HepG2 (cell line): ENCODE measurements around the gene STUB1. TPM values are rescaled to one million over a fixed set of nuclear protein-coding genes. Genes with fewer than 3 reads are reported as not detected.
A peak's percentile ranks its signal among the peaks of the same experiment; 100 is the strongest.

Source experiments
- DNMT3B ChIP-seq: conservative IDR thresholded peaks from 2 replicates; pipeline ENCODE4 v1.6.1; 2016; ENCODE audit warnings: missing biosample characterization, control low read depth
- ELK4 ChIP-seq: sonication (generic); formaldehyde crosslinking; IDR thresholded peaks from 2 replicates; pipeline ENCODE4 v1.9.0; 2021; ENCODE audit warnings: missing genetic modification reagents, borderline replicate concordance
- FOXJ3 ChIP-seq: sonication (generic); formaldehyde crosslinking; IDR thresholded peaks from 2 replicates; pipeline ENCODE4 v1.4.0; 2020; ENCODE audit warnings: missing genetic modification reagents, mild to moderate bottlenecking, borderline replicate concordance
- HNF4A ChIP-seq: sonication (generic); formaldehyde crosslinking; IDR thresholded peaks from 2 replicates; pipeline ENCODE4 v1.4.0; 2020; ENCODE audit warnings: missing genetic modification reagents
- LCORL ChIP-seq, 2 experiments: fragments of 450-650 bp in 1 of 2; sonication (generic) in 1 of 2; formaldehyde crosslinking in 1 of 2; IDR thresholded peaks; 2 replicates each; pipeline versions ENCODE4 v1.5.0 to v1.6.1; 2017 to 2020; ENCODE audit warnings: antibody characterized with exemption in 1 of 2, missing genetic modification reagents in 1 of 2
- MIXL1 ChIP-seq: IDR thresholded peaks from 2 replicates; pipeline ENCODE4 v1.6.1; 2016
- NPAS2 ChIP-seq: sonication (generic); formaldehyde crosslinking; IDR thresholded peaks from 2 replicates; pipeline ENCODE4 v1.8.0; 2022; ENCODE audit warnings: mild to moderate bottlenecking, missing genetic modification reagents, borderline replicate concordance
- NR2F6 ChIP-seq, 2 experiments: IDR thresholded peaks; 2 replicates each; pipeline ENCODE4 v1.6.1; 2016; ENCODE audit warnings: antibody characterized with exemption in 1 of 2, mild to moderate bottlenecking in 1 of 2
- PAF1 ChIP-seq: IDR thresholded peaks from 2 replicates; pipeline ENCODE4 v1.6.1; 2016; ENCODE audit warnings: missing genetic modification reagents, missing compliant biosample characterization
- PRDM15 ChIP-seq: sonication (generic); formaldehyde crosslinking; IDR thresholded peaks from 2 replicates; pipeline ENCODE4 v1.4.0; 2020; ENCODE audit warnings: missing genetic modification reagents
- SRSF9 ChIP-seq: fragments of 200-400 bp; formaldehyde crosslinking; IDR thresholded peaks from 2 replicates; pipeline ENCODE4 v1.6.1; 2018; ENCODE audit warnings: borderline replicate concordance, mild to moderate bottlenecking, low read depth, low read length; ENCODE audit not compliant: insufficient read depth, poor library complexity, severe bottlenecking
- ZFP1 ChIP-seq: IDR thresholded peaks from 2 replicates; pipeline ENCODE4 v1.6.1; 2016
- ZNF121 ChIP-seq: sonication (generic); formaldehyde crosslinking; IDR thresholded peaks from 2 replicates; pipeline ENCODE4 v1.5.0; 2020; ENCODE audit warnings: mild to moderate bottlenecking, missing genetic modification reagents
- ZNF562 ChIP-seq: sonication (generic); formaldehyde crosslinking; IDR thresholded peaks from 2 replicates; pipeline ENCODE4 v1.8.0; 2022; ENCODE audit warnings: missing genetic modification reagents, borderline replicate concordance
- ZNF609 ChIP-seq: sonication (generic); formaldehyde crosslinking; IDR thresholded peaks from 2 replicates; pipeline ENCODE4 v1.4.0; 2020; ENCODE audit warnings: mild to moderate bottlenecking, missing genetic modification reagents, borderline replicate concordance
- ZSCAN5A ChIP-seq: sonication (generic); formaldehyde crosslinking; IDR thresholded peaks from 2 replicates; pipeline ENCODE4 v1.8.0; 2022; ENCODE audit warnings: mild to moderate bottlenecking, missing genetic modification reagents, borderline replicate concordance
- ZZZ3 ChIP-seq: sonication (generic); formaldehyde crosslinking; IDR thresholded peaks from 2 replicates; pipeline ENCODE4 v1.4.0; 2020; ENCODE audit warnings: missing genetic modification reagents, mild to moderate bottlenecking, borderline replicate concordance
- polyA plus RNA-seq, 8 experiments: library from polyadenylated mRNA; depleted of rRNA in 3 of 8; stranded (reverse) in 7 of 8; unstranded in 1 of 8; fragments of >200 nt; fragmentation: Illumina TruSeq in 4 of 8; extraction: Trizol in 4 of 8; gene quantifications; 2 replicates each; pipeline versions ENCODE4 v1.2.1 to v1.2.3, GENCODE V29; 2011 to 2016; ENCODE audit warnings: low read depth in 4 of 8, missing spikeins in 1 of 8, mixed read lengths in 1 of 8; ENCODE audit not compliant: insufficient read depth in 1 of 8
- total RNA-seq, 5 experiments: library from RNA; depleted of rRNA; stranded (reverse); fragments of >200 nt; fragmentation: Illumina TruSeq; extraction: Trizol; gene quantifications; 2 replicates each; pipeline ENCODE4 v1.2.3, GENCODE V29; 2016; ENCODE audit warnings: low read depth in 1 of 5

STUB1 gene
- total and polyA plus RNA-seq, 2 of the 13 experiments (the other 11 are each of a cell fraction or from before 2014, with no cell fraction given) = 52.9 to 78.2 TPM

- no peak for TF ChIP-seq PAF1 (CRISPR knock-in tag)
- no peak for TF ChIP-seq ZNF121 (CRISPR knock-in tag)
- no peak for TF ChIP-seq ZNF609 (CRISPR knock-in tag)
- no peak for TF ChIP-seq FOXJ3
- peak; percentile 30; the same call in 1 of the 2 replicates for TF ChIP-seq MIXL1 (CRISPR knock-in tag)
- no peak for TF ChIP-seq ZZZ3 (CRISPR knock-in tag)
- no peak for TF ChIP-seq LCORL (IDR thresholded peaks at IDR 0.05)
- no peak for TF ChIP-seq LCORL (CRISPR knock-in tag; IDR thresholded peaks at IDR 0.05)
- no peak for TF ChIP-seq ZFP1 (CRISPR knock-in tag)
- no peak for TF ChIP-seq NPAS2
- TF ChIP-seq SRSF9 = no peak
- TF ChIP-seq ZNF562 (CRISPR knock-in tag) = no peak
- TF ChIP-seq ELK4 (CRISPR knock-in tag) = no peak
- no peak for TF ChIP-seq HNF4A
- TF ChIP-seq NR2F6 (IDR thresholded peaks at IDR 0.05) = no peak
- no peak for TF ChIP-seq NR2F6 (CRISPR knock-in tag; IDR thresholded peaks at IDR 0.05)
- no peak for TF ChIP-seq ZSCAN5A (CRISPR knock-in tag)
- no peak for TF ChIP-seq DNMT3B (CRISPR knock-in tag)
- peak; percentile 45; the same call in 1 of the 2 replicates for TF ChIP-seq PRDM15 (CRISPR knock-in tag)
Measured at GRCh38 chr16:700684-701584, 20.7 kb downstream of the STUB1 start (continued).
